ENCODE results near the gene RAP1B. TPM values are rescaled to one million over a fixed set of nuclear protein-coding genes. Genes with fewer than 3 reads are reported as not detected.

RAP1B gene
- total and polyA plus RNA-seq, 2 of the 4 experiments (the other 2 are of a cell fraction), result 159 to 200 TPM

DNA sequence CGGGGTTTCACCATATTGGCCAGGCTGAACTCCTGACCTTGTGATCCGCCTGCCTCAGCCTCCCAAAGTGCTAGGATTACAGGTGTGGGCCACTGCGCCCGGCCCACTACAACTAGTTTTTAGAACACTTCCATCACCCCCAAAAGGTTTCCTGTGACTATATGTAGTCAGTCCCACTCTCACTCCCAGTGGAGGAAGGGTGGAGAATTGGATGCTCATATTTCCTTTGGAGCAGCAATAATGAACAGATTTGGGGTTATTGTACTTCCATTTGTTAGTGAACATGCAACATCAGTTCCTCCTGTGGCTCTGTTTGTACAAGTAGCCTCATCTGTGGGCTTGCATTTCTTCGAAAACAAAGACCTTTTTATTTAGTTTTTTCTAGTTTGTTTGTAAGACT, 35.8 kb downstream of the RAP1B start:
- H4K20me1 ChIP-seq (ENCODE audit: insufficient read depth, low read length), result peaks cover 72% of the 10 kb centered on the region
- peaks cover 6% of the 10 kb centered on the region for H3K36me3 ChIP-seq (ENCODE audit: control insufficient read depth, insufficient read depth, low read length)
- H2AK5ac ChIP-seq (ENCODE audit: low read depth, low read length), result no peak overlapping the region
- dilution Hi-C loops (cut with HindIII; ENCODE audit: low sequenced_read_pairs, unreplicated experiment), result no loop called here
- no peaks in the 10 kb centered on the region for H3K27me3 ChIP-seq (ENCODE audit: control insufficient read depth, insufficient read depth, low read length)
- H3K18ac ChIP-seq (ENCODE audit: low read depth, low read length), result no peak overlapping the region
- peaks cover 3% of the 10 kb centered on the region for H3K9me1 ChIP-seq (ENCODE audit: insufficient read depth, low read length)
- no peak overlapping the region for H2BK120ac ChIP-seq (ENCODE audit: low read depth, low read length)
- POLR2A ChIA-PET (ENCODE audit: unreplicated experiment), result no interaction called here
- CTCF ChIA-PET, result interaction anchor here (0.6 kb wide), 1 partner anchor 324 kb away, joined by 3 read pairs; no protein-coding TSS in a partner anchor
- H4K5ac ChIP-seq (ENCODE audit: low read depth, low read length), result no peak overlapping the region
- H2BK15ac ChIP-seq (ENCODE audit: low read depth, low read length), result no peak overlapping the region
- in situ Hi-C loops (cut with MboI; ENCODE audit: low sequenced_read_pairs), result no loop called here
- no peak for DNase-seq
- H2BK20ac ChIP-seq (ENCODE audit: low read depth, low read length), result no peak overlapping the region
- no peak overlapping the region for H2AFZ ChIP-seq (replicated peaks; ENCODE audit: low read length, poor library complexity)
- BruUV-seq (replicated peaks), result no TSS peak
- H3K79me1 ChIP-seq (ENCODE audit: low read depth in 1 of 2, low read length in 2 of 2), result peaks cover 12 to 61% of the 10 kb centered on the region in 2 experiments
- no peaks in the 10 kb centered on the region for H3K9me3 ChIP-seq (ENCODE audit: control insufficient read depth, insufficient read depth, low read length)
- H3K56ac ChIP-seq (ENCODE audit: extremely low read depth, insufficient read depth, low read length), result no peak overlapping the region
- TF ChIP-seq SMC3 (IDR thresholded peaks at IDR 0.05; ENCODE audit: low read depth, low read length) (no peak), ELK1 (IDR thresholded peaks at IDR 0.05; ENCODE audit: borderline replicate concordance, low read depth, low read length) (no peak), RCOR1 (IDR thresholded peaks at IDR 0.05; ENCODE audit: insufficient replicate concordance, low read length) (no peak), POLR2A (IDR thresholded peaks at IDR 0.05; ENCODE audit: low read depth, low read length) (no peak), MAZ (IDR thresholded peaks at IDR 0.05; ENCODE audit: borderline replicate concordance, low read depth, low read length) (no peak), CEBPB (IDR thresholded peaks at IDR 0.05; ENCODE audit: low read depth, low read length) (no peak), MXI1 (IDR thresholded peaks at IDR 0.05; ENCODE audit: borderline replicate concordance, low read depth, low read length) (no peak), NFE2L2 (IDR thresholded peaks at IDR 0.05; ENCODE audit: low read depth, low read length) (no peak), RFX5 (IDR thresholded peaks at IDR 0.05; ENCODE audit: low read depth, low read length) (no peak), MAFK (IDR thresholded peaks at IDR 0.05; ENCODE audit: low read depth, low read length) (no peak), RAD21 (IDR thresholded peaks at IDR 0.05; ENCODE audit: low read length) (no peak), CHD1 (IDR thresholded peaks at IDR 0.05; ENCODE audit: low read depth, low read length) (no peak), BHLHE40 (IDR thresholded peaks at IDR 0.05; ENCODE audit: low read depth, low read length) (no peak), FOS (IDR thresholded peaks at IDR 0.05; ENCODE audit: low read depth, low read length) (no peak)
- TF ChIP-seq, protein P1, sequence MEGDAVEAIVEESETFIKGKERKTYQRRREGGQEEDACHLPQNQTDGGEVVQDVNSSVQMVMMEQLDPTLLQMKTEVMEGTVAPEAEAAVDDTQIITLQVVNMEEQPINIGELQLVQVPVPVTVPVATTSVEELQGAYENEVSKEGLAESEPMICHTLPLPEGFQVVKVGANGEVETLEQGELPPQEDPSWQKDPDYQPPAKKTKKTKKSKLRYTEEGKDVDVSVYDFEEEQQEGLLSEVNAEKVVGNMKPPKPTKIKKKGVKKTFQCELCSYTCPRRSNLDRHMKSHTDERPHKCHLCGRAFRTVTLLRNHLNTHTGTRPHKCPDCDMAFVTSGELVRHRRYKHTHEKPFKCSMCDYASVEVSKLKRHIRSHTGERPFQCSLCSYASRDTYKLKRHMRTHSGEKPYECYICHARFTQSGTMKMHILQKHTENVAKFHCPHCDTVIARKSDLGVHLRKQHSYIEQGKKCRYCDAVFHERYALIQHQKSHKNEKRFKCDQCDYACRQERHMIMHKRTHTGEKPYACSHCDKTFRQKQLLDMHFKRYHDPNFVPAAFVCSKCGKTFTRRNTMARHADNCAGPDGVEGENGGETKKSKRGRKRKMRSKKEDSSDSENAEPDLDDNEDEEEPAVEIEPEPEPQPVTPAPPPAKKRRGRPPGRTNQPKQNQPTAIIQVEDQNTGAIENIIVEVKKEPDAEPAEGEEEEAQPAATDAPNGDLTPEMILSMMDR (conservative IDR thresholded peaks at IDR 0.05; ENCODE audit: low read depth, low read length), result no peak
- TF ChIP-seq, protein P2, sequence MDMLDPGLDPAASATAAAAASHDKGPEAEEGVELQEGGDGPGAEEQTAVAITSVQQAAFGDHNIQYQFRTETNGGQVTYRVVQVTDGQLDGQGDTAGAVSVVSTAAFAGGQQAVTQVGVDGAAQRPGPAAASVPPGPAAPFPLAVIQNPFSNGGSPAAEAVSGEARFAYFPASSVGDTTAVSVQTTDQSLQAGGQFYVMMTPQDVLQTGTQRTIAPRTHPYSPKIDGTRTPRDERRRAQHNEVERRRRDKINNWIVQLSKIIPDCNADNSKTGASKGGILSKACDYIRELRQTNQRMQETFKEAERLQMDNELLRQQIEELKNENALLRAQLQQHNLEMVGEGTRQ (IDR thresholded peaks at IDR 0.05; ENCODE audit: low read depth, low read length), result no peak
- no peak overlapping the region for H4K8ac ChIP-seq (ENCODE audit: low read depth in 2 of 2, low read length in 2 of 2)
- H3K4me2 ChIP-seq (ENCODE audit: low read depth, low read length), result no peak overlapping the region
- ATAC-seq (ENCODE audit: low read depth), result no peak
- H2AK9ac ChIP-seq (replicated peaks; ENCODE audit: low read depth, low read length, poor library complexity), result no peak overlapping the region
- H3K14ac ChIP-seq (replicated peaks; ENCODE audit: low read depth, low read length), result no peak overlapping the region
- no peak overlapping the region for H2BK5ac ChIP-seq (ENCODE audit: low read depth, low read length, poor library complexity, severe bottlenecking)
- H3K27ac ChIP-seq (ENCODE audit: insufficient read depth, low read length), result no peak overlapping the region
- H3K23ac ChIP-seq (ENCODE audit: low read depth, low read length), result no peak overlapping the region
- WGBS, 2 experiments (ENCODE audit: extremely low coverage in 2 of 2, insufficient read length in 1 of 2), result no CpG with 5 or more reads among the region's 5 CpGs
- H3K4me1 ChIP-seq (ENCODE audit: control insufficient read depth, insufficient read depth, low read length), result peaks cover 4% of the 10 kb centered on the region
- no peak overlapping the region for H3K9ac ChIP-seq (ENCODE audit: low read depth, low read length)
- H3K4ac ChIP-seq (ENCODE audit: low read depth, low read length), result no peak overlapping the region
- H3K4me3 ChIP-seq (ENCODE audit: insufficient read depth, low read depth, low read length), result no peak overlapping the region
- no peak overlapping the region for H4K91ac ChIP-seq (ENCODE audit: insufficient read depth, low read depth, low read length)
- intact Hi-C loops (cut with micrococcal nuclease), result loop anchor here (10.0 kb wide), 1 partner anchor 422 kb away; the partner anchor contains the start of gene IL26

Data from IMR-90 (cell line).